OCI-LY1 (cell line): Measurements from ENCODE around the gene SPATA31D4.

Source experiments
- CTCF ChIP-seq: fragments of 200-600 bp; sonication (generic), shearing (Covaris generic); IDR thresholded peaks from 2 replicates; pipeline ENCODE4 v1.5.1; 2017; ENCODE audit warnings: mild to moderate bottlenecking, antibody characterized with exemption, low read length, moderate library complexity, mixed read lengths
- EZH2 ChIP-seq: fragments of 200-600 bp; sonication (generic), shearing (Covaris generic); IDR thresholded peaks from 2 replicates; pipeline ENCODE4 v1.8.0; 2017; ENCODE audit warnings: borderline replicate concordance, mixed run types, mild to moderate bottlenecking, antibody characterized with exemption, low read length, moderate library complexity, mixed read lengths

GRCh38 chr9:81892440-81892839, 35.8 kb upstream of the SPATA31D4 start:
- TF ChIP-seq CTCF = no peak
- no peak for TF ChIP-seq EZH2
